ENCODE data around the gene MSH4.
A peak's percentile ranks its signal among the peaks of the same experiment; 100 is the strongest.
"Not testable (repeated sequence)": the region's sequence is repeated elsewhere in the genome, so short reads cannot be mapped to it uniquely, and the experiment has no call there.

The MSH4 gene

DNA sequence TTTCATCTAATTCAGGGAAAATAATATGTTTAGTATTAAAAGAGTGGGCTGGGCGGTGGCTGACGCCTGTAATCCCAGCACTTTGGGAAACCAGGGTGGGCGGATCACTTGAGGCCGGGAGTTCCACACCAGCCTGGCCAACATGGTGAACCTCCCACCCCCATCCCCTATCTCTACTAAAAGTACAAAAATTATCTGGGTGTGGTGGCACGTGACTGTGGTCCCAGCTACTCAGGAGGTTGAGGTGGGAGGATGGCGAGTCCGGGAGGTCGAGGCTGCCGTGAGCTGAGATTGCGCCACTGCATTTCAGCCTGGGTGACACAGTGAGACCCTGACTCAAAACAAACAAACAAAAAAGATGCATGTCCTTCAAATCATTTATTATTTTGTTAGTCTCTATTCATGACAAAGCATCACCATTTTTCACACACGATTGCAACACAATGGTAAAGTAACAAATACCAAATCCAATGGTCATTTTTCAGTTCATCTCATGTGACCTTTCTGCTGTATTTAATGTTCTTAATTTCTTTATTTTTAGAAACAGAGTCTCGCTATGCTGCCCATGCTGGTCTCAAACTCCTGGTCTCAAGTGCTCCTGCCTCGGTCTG is 1.0 kb downstream of the MSH4 start:
- no peak for DNase-seq

DNA sequence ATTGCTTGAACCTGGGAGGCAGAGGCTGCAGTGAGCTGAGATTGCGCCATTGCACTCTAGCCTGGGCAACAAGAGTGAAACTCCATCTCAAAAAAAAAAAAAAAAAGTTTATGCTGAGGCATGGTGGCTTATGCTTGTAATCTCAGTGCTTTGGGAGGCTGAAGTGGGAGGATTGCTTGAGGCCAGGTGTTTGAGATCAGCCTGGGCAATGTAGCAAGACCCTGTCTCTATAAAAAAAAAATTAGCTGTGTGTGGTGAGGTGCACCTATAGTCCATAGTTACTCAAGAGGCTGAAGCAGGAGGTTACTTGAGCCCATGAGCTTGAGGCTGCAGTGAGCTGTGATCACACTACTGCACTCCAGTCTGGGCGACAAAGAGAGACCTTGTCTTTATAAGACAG is 4.8 kb downstream of the MSH4 start:
- DNase-seq, result not testable (repeated sequence)

DNA sequence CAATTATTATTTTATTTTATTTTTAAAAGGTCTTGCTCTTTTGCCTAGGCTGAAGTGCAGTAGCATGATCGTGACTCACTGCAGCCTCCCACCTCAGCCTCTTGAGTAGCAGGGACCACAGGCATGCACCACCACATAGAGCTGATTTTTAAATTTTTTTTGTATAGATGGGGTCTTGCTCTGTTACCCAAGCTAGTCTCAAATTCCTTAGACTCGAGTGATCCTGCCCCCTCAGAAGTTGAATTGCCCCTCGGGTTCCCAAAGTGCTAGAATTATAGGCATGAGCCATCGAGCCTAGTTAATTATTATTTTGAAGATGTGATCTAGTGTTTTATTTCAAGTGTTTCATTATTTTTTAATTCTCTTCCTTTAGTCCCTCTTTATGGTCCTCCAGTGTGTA is 12.2 kb downstream of the MSH4 start:
- DNase-seq, result no peak

DNA sequence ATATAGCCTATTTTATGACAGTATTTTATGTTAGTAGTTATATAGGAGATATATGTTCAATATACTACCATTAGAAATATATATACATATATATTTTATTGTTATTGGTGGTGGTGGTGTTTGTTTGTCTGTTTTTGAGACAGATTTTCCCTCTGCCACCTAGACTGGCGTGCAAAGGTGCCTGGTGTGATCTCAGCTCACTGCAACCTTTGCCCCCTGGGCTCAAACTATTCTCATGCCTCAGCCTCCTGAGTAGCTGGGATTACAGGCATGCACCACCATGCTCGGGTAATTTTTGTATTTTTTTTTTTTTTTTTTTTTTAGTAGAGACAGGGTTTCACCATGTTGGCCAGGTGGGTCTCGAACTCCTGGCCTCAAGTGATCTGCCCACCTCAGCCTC is 13.4 kb downstream of the MSH4 start:
- not testable (repeated sequence) for DNase-seq

DNA sequence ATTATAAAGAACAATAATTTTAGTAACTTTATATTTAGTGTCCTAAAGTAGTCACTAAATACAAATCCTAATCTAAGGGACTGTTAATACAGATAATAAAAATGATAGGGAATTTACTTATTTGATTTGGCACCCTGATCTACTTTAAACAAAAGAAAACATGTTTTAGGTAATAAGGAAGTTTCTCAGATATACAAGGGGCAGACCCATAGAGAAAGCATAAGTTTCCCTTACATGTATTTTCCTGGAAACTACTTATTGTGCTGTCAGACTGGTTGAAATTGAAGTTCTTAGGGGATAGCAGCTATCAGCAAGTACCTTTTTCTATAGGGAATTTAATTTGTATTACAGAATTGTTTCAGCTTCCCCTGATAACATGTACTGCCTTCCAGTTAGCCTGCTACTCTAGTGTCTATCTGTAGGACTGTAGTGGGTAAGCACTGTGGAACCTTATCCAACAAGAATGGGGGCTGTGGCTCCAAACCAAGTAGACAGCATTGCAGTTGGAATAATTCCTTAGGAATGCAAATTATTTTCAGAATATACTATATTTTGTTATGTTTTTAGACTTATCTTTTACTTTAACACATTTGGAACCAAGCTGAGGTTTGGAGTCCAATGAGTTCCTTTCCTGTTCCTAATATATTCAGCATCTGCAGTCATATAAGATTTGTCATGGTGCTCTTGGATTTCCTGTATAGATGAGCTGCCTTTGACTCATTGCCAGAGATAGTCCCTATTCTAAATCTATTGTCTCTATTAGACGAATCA is 14.7 kb downstream of the MSH4 start:
- DNase-seq, result no peak

DNA sequence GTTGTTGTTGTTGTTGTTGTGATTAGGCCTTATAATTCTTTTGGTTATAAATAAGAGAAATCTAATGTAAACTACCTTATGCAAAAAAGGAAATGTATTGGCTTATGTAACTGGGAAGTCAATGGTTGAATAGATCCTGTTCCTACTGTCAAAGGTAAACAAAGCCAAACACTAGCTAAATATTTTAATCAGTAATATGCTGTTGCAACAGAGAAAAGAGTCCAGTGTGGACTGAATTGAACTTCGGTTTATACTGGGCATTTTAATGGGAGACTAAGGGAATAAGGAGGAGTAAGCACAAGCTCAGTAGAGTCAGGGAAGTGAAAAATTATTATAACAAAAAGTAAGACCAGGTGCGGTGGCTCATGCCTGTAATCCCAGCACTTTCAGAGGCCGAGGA is 15.4 kb downstream of the MSH4 start:
- DNase-seq, result no peak

DNA sequence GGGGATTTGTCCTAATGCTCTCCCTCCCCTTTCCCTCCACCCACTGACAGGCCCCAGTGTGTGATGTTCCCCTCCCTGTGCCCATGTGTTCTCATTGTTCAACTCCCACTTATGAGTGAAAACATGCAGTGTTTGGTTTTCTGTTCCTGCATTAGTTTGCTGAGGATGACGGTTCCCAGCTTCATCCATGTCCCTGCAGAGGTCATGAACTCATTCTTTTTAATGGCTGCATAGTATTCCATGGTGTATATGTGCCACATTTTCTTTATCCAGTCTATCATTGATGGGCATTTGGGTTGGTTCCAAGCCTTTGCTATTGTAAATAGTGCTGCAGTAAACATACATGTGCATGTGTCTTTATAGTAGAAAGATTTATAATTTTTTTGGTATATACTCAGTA is 26.9 kb downstream of the MSH4 start:
- not testable (repeated sequence) for DNase-seq

DNA sequence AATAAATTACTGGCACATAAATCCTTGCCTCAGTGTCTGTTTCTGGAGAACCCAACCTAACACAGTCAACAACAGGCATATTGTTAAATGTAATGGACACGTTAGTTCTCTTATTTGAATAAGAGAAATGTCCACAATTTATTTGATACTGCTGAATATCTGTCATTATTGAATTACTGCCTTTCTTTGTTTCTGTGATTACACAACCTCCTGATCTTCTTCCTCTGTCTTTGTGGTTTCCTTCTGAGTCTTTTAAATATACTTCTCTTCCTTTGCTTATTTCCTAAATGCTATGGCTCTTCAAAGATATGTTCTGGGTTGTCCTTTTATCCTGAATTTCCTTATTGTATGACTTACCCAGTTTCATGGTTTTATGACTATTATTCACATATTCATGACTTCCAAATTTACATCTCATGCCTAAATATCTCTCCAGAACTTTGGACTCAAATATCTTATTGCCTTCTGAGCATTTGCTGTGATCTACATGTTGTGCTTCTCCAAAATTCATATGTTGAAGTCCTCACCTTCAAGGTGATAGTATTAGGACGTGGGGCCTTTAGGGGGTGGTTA is 39.9 kb downstream of the MSH4 start:
- no peak for DNase-seq

DNA sequence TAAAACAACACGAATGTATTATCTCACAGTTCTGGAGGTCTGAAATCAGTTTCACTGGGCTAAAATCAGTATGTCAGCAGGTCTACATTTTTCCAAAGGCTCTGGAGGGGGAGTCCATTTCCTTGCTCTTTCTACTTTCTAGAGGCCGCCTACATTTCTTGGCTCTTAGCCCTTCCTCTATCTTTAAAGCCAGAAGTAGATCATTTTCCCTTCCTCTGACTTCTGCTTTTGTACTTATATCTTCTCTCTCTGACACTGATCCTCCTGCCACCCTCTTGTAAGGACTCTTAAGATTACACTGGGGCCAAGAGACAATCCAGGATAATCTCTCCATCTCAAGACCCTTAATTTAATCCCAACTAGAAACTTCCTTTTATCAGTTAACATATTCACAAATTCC is 41.4 kb downstream of the MSH4 start:
- no peak for DNase-seq

DNA sequence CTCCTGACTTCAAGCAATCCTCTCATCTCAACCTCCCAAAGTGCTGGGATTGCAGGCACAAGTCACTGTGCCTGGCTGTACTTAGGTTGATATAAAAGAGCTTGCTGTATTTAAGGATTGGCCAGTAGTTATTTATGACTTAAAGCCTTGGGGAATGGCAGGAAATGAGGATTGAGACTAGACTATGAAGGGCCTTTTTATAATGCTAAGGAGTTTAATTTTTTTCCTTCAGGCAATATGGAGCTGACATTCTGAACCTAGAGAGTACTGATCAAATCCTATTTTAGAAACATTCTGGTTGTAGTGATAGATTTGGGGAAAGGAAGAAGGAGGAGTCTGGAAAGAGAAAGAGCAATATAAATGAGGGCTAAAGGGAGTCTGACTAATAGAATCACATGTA is 44.7 kb downstream of the MSH4 start:
- DNase-seq, result no peak

DNA sequence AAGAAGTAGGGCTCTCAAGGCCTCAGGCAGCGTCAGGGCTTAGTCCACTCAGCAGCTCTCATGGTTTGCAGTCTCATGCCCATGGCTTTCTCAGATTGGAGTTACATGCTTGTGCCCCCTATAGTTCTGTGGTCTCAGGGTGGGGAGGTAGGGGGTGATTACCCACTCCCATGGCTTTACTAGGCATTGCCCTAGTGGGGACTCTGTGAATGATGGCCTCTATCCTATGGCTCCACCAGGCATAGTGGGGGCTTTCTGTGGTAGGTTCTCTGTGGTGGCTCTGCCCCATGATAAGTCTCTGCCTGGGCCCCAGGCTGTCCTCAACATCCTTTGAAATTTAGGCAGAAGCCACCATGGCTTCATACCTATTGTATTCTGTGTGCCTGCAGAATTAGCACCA is 48.9 kb downstream of the MSH4 start:
- no peak for DNase-seq

DNA sequence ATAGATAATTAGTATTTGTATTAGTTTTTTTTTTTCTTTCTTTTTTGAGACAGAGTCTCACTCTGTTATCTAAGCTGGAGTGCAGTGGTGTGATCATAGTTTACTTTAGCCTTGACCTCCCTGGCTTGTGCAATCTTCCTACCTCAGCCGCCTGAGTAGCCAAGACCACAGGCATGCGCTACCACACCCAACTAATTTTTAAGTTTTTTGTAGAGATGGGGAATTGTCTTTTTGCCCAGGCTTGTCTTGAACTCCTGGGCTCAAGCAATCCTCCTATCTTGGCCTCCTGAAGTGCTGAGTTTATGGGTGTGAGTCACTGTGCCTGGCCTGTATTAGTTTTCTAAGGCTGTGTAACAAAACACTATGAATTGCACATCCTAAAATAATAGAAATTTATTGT is 58.3 kb downstream of the MSH4 start:
- peak; percentile 88 for DNase-seq

DNA sequence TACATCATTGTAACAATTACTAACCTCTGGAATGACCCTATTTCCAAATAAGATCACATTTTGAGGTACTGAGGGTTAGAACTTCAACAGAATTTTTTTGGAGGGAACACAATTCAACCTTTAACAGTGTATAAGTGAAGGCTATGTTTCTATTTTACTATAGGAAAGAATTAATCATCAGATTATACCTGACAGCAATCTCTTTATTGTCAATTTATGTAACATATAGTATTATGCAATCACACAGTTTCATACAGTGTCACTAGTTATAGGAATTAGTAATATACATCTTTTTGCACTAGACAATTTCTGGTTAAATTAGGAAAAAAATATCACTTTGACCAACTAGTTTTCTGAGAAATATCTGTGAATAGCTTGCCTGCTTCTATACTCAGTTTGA is 59.1 kb downstream of the MSH4 start:
- DNase-seq, result no peak

DNA sequence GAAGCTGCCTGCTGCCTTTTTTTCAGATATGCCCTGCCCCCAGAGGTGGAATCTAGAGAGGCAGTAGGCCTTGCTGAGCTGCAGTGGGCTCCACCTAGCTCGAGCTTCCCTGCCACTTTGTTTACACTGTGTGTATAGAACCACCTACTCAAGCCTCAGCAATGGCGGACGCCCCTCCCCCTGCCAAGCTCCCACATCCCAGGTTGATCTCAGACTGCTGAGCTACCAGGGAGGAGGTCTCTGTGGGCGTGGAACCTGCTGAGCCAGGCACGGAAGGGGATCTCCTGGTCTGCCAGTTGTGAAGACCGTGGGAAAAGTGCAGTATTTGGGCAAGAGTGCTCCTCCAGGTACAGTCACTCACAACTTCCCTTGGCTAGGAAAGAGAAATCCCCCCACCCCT is 65.1 kb downstream of the MSH4 start:
- no peak for DNase-seq

DNA sequence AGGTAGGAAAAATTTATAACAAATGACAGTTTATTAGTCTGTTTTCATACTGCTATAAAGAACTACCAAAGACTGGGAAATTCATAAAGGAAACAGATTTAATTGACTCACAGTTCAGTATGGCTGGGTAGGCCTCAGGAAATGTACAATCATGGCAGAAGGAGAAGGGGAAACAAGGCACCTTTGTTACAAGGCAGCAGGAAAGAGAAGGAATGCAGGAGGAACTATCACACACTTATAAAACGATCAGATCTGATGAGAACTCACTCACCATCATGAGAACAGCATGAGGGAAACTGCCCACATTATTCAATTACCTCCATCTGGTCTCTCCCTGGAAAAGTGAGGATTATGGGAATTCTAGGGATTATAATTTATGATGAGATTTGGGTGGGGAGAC is 74.3 kb downstream of the MSH4 start:
- no peak for DNase-seq

DNA sequence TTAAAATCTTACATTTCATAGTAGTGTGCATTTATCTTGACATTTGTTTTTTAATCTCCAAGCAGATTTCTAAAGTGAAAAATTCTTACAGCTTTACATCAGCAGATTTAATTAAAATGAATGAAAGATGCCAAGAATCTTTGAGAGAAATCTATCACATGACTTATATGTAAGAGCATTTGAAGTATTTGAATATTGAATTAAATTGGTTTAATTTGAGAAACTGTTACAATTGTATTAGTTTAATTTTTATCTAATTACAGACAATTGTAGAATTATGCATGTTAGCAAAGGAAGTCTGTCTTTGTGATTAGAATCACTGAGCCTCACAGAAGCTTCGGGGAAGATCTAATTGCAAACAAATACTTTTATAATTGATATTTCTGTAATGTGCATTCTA is 83.3 kb downstream of the MSH4 start:
- DNase-seq, result no peak

DNA sequence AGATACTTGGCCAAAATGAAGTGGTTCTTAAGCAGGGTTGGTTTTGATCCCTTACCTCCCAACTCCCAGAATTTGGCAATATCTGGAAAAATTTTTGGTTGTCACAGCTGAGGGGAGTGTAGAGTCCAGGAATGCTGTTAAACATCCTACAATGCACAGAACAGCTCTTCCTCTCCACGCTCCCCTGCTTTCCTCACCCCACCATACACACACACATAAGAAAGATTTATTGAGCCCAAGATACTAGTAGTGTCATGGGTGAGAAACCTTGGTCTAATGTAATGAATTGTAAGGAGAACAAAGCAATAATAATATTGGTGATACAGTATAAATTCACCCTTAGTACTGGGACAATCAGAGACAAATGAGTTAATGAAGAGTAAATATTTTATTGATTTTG is 87.8 kb downstream of the MSH4 start:
- no peak for DNase-seq

DNA sequence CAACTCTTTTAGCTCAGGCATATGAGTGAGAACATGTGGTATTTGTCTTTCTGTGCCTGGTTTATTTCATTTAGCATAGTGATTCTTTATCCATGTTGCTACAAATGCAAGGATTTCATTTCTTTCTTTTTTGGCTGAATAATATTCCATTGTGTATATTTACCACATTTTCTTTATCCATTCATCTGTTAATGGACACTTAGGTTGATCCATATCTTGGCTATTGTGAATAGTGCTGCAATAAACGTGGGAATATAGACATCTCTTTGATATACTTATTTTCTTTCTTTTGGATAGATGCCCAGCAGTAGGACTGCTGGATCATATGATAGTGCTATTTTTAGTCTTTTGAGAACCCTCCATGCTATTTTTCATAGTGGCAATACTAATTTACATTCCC is 104.7 kb downstream of the MSH4 start:
- no peak for DNase-seq

DNA sequence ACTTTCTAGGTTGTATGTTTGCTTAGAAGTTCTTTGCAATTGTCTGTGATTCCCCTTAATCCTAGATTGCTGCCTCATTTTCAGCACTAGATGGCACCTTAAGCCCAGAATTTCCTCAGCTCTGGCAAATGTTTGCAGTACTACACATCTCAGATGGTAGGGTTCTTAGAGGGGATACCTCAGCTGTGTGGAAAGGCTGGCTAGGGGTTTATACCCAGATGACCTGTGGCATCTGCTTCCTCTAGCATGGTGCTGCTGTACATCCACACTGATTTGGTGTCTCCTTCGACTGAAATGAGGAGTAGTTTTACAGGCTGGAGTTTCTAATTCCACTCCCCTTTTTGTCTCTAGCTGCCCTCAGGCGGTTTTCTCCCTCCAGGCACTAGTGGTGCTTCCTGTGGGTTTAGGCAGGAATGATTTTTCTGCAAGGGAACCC is 112.1 kb downstream of the MSH4 start:
- DNase-seq, result peak; percentile 46

DNA sequence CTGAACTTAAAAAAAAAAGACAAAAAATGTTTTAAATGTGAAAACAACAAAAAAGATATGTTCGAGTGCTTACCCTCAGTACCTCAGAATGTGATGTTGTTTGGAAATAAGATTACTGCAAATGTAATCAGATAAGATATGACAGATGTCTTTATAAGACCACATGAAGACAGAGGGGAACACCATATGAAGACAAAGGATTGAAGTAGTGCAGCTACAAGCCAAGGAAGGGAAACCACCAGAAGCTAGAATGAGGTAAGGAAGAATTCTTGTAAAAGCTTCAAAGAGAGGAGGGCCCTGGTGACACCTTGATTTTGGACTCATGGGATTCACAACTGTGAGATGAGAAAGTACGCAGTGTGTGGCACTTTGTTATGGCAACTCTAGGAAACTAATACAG is 120.2 kb downstream of the MSH4 start:
- no peak for DNase-seq

DNA sequence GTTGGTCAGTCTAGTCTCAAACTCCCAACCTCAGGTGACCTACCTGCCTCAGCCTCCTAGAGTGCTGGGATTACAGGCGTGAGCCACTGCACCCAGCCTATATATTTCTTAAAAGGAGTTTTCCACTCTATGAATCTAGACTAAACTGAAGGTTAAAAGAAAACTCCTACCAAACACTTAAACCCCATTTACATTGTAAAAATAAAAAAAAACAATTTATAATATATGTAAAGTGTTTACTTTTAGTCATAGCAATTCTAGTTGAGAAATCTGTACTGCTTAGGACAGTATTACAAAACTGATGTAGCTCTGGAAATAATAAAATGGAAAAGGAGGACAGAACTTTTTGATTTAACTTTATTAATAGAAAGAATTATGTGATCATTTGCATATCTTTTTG is 126.0 kb downstream of the MSH4 start:
- no peak for DNase-seq

DNA sequence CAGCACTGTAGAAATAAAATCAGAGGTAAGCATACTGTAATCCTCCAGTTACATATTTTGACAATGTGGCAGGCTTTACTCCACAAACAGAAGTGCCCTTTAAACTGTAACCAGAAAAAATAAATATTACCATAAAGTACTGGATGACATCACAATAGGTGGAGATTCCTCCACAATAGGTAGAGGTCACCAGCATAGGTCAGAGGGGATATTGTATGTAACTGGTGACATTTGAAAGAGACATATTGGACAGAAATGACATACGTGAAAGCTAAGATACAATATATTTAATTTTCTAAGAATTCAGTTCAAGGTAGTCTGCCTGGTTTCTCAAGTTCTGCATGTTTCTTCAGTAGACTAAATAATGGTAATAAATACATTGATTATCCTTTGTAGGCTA is 135.6 kb downstream of the MSH4 start, which contains the start of gene ASB17:
Gene ASB17 (minus strand): TSS at position 101 of the 400 bp plus-strand sequence. CDS start 113 bp downstream, outside the sequence.
- DNase-seq, result no peak

DNA sequence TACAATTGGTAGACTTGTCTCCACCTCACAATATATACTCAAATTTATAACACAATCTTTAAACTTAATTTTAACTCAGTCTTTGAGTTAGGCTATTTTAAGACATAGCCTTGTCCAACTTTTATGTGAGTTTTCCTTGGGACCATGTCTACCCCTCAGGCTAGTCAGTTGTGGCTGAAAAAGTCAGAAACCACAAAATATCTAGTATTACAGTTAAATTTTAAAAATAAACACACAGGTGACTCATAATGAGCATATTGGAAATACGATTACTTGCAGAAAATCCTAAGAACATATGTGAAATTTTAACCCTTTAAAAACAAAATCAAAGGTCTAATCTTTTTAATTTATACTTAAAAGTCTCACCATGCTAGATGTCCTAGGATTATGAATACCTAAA is 140.4 kb downstream of the MSH4 start:
- DNase-seq, result no peak

DNA sequence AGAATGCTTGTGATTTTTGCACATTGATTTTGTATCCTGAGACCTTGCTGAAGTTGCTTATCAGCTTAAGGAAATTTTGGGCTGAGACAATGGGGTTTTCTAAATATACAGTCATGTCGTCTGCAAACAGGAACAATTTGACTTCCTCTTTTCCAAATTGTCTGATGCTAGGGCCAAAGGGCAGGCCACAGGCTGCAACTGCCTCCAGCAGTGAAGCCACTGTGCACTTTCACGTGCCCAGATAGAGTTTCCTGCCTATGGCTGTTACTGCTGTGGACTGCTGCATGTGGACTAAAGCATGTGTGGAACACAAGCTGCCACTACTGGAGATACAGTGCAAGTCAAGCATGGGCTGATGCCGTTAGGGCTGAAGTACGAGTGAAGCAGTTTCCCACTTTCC is 146.4 kb downstream of the MSH4 start:
- not testable (repeated sequence) for DNase-seq

Measured in NCI-H226 (cell line).